Liver (tissue), 9 donors: ENCODE results near the gene SCUBE1. TPM values are rescaled to one million over a fixed set of nuclear protein-coding genes. Genes with fewer than 3 reads are reported as not detected.

Source experiments
- DNase-seq: peaks from one replicate; pipeline ENCODE4 v3.0.0-alpha.2; 2017; ENCODE audit warnings: low spot score
- H3K27ac ChIP-seq, 2 donors: one replicate each; pipeline ENCODE4 v1.7.0; 2013; ENCODE audit warnings: inconsistent platforms in 2 of 2, low read length in 2 of 2, control low read depth in 1 of 2, low read depth in 1 of 2, mild to moderate bottlenecking in 1 of 2
- H3K27me3 ChIP-seq, 4 donors: one replicate each; pipeline versions ENCODE4 v1.6.1 to v1.7.0; 2013; ENCODE audit warnings: low read length in 3 of 4, inconsistent platforms in 1 of 4, mild to moderate bottlenecking in 1 of 4, moderate library complexity in 1 of 4; ENCODE audit not compliant: control insufficient read depth in 4 of 4, insufficient read depth in 4 of 4
- H3K36me3 ChIP-seq, 4 donors: one replicate each; pipeline versions ENCODE4 v1.6.1 to v1.7.0; 2013; ENCODE audit warnings: low read length in 3 of 4, mild to moderate bottlenecking in 3 of 4, low read depth in 1 of 4, moderate library complexity in 1 of 4; ENCODE audit not compliant: control insufficient read depth in 4 of 4, insufficient read depth in 3 of 4
- H3K4me1 ChIP-seq, 4 donors: one replicate each; pipeline versions ENCODE4 v1.6.1 to v1.7.0; 2013; ENCODE audit warnings: low read length in 3 of 4, mild to moderate bottlenecking in 3 of 4, moderate library complexity in 1 of 4; ENCODE audit not compliant: control insufficient read depth in 4 of 4, insufficient read depth in 4 of 4
- H3K4me3 ChIP-seq, 3 donors: one replicate each; pipeline versions ENCODE4 v1.6.1 to v1.7.0; 2013; ENCODE audit warnings: low read length in 3 of 3, control low read depth in 1 of 3, low read depth in 1 of 3, mild to moderate bottlenecking in 1 of 3
- H3K9ac ChIP-seq, 2 donors: one replicate each; pipeline ENCODE4 v1.7.0; 2013; ENCODE audit warnings: low read length in 2 of 2, mild to moderate bottlenecking in 2 of 2, moderate library complexity in 2 of 2, control low read depth in 1 of 2, low read depth in 1 of 2
- H3K9me3 ChIP-seq, 4 donors: one replicate each; pipeline versions ENCODE4 v1.6.1 to v1.7.0; 2013; ENCODE audit warnings: low read length in 3 of 4; ENCODE audit not compliant: control insufficient read depth in 4 of 4
- ATF3 ChIP-seq: IDR thresholded peaks from 2 replicates; pipeline ENCODE4 v1.6.1; 2016; ENCODE audit warnings: antibody characterized with exemption
- CTCF ChIP-seq: fragments of 150-350 bp; IDR thresholded peaks from 2 replicates; pipeline ENCODE4 v1.5.1; 2017; ENCODE audit warnings: improper control_type of control experiment, low read depth, low read length; ENCODE audit not compliant: missing input control
- EGR1 ChIP-seq, 2 donors: IDR thresholded peaks; 2 replicates each; pipeline ENCODE4 v1.6.1; 2016 to 2018; ENCODE audit warnings: antibody characterized with exemption in 2 of 2, low read depth in 2 of 2
- FOXA2 ChIP-seq: IDR thresholded peaks from 2 replicates; pipeline ENCODE4 v1.6.1; 2016; ENCODE audit warnings: antibody characterized with exemption
- HNF4A ChIP-seq, 2 donors: conservative IDR thresholded peaks; 2 replicates each; pipeline ENCODE4 v1.6.1; 2016; ENCODE audit warnings: antibody characterized with exemption in 2 of 2, mild to moderate bottlenecking in 2 of 2
- MAX ChIP-seq: IDR thresholded peaks from 2 replicates; pipeline ENCODE4 v1.6.1; 2016; ENCODE audit warnings: antibody characterized with exemption
- NR2F2 ChIP-seq: IDR thresholded peaks from 2 replicates; pipeline ENCODE4 v1.6.1; 2016; ENCODE audit warnings: antibody characterized with exemption
- RAD21 ChIP-seq, 2 donors: IDR thresholded peaks; 2 replicates each; pipeline ENCODE4 v1.6.1; 2016; ENCODE audit warnings: antibody characterized with exemption in 2 of 2, mild to moderate bottlenecking in 2 of 2
- REST ChIP-seq: IDR thresholded peaks from 2 replicates; pipeline ENCODE4 v1.6.1; 2016; ENCODE audit warnings: antibody characterized with exemption, mild to moderate bottlenecking
- RXRA ChIP-seq, 2 donors: IDR thresholded peaks; 2 replicates each; pipeline ENCODE4 v1.6.1; 2017 to 2018; ENCODE audit warnings: antibody characterized with exemption in 2 of 2, mild to moderate bottlenecking in 1 of 2
- SP1 ChIP-seq: IDR thresholded peaks from 2 replicates; pipeline ENCODE4 v1.6.1; 2018; ENCODE audit warnings: antibody characterized with exemption, mild to moderate bottlenecking
- YY1 ChIP-seq: IDR thresholded peaks from 2 replicates; pipeline ENCODE4 v1.6.1; 2016; ENCODE audit warnings: antibody characterized with exemption, mild to moderate bottlenecking
- WGBS: extraction: QIAGEN DNeasy Blood & Tissue Kit; methylation state at CpG from one replicate; pipeline ENCODE4 v1.1.7; 2013; 5-methylcytosine and 5-hydroxymethylcytosine counted together
- polyA plus RNA-seq, 2 donors: library from polyadenylated mRNA; stranded (reverse) in 1 of 2; unstranded in 1 of 2; fragments of 200-250 nt in 1 of 2; fragments of >200 nt in 1 of 2; fragmentation: Nextera tagmentation in 1 of 2; extraction: Ambion mirVana in 1 of 2; gene quantifications; one replicate each; pipeline versions ENCODE4 v1.2.1 to v1.2.3, GENCODE V29; 2013 to 2015
- total RNA-seq, 2 donors: library from RNA; depleted of rRNA; stranded (reverse); fragments of >200 nt; gene quantifications; one replicate each; pipeline ENCODE4 v1.2.3, GENCODE V29; 2014
- donor health status: healthy.
- donor health status: healthy.
- donor health status: healthy.
- donor health status: healthy.
- donor health status: healthy.

SCUBE1 gene
- total and polyA plus RNA-seq, 4 donors, result 0.07 to 0.46 (median 0.08) TPM; not detected in 1

GRCh38 chr22:43314611-43315010, 28.6 kb downstream of the SCUBE1 start:
- TF ChIP-seq EGR1 (IDR thresholded peaks at IDR 0.05; ENCODE audit: low read depth in 2 of 2) (no peak), HNF4A (conservative IDR thresholded peaks at IDR 0.05) (no peak)
- Histone ChIP-seq H3K27me3 (no peaks in the 10 kb centered on the region), H3K36me3 (no peaks in the 10 kb centered on the region), H3K4me3 (no peak overlapping the region), H3K4me1 (no peaks in the 10 kb centered on the region), H3K27ac (no peak overlapping the region), H3K9me3 (no peaks in the 10 kb centered on the region), H3K9ac (no peak overlapping the region)
- DNase-seq, result no peak
- 77% methylated on average over 5 of the region's 5 CpGs for WGBS

- TF ChIP-seq SP1 (no peak), YY1 (no peak), RXRA (IDR thresholded peaks at IDR 0.05) (no peak), REST (no peak), ATF3 (no peak), CTCF (no peak), NR2F2 (no peak), MAX (no peak), RAD21 (IDR thresholded peaks at IDR 0.05) (no peak), FOXA2 (no peak), EGR1 (IDR thresholded peaks at IDR 0.05; ENCODE audit: low read depth in 2 of 2) (no peak)
- H3K27ac ChIP-seq, result no peak overlapping the region
Measured at GRCh38 chr22:43313890-43314474, 29.2 kb downstream of the SCUBE1 start.

More at GRCh38 chr22:43313890-43314474, 29.2 kb downstream of the SCUBE1 start:
- Histone ChIP-seq H3K9me3 (no peaks in the 10 kb centered on the region), H3K9ac (no peak overlapping the region), H3K4me1 (no peaks in the 10 kb centered on the region), H3K4me3 (no peak overlapping the region), H3K27me3 (no peaks in the 10 kb centered on the region), H3K36me3 (no peaks in the 10 kb centered on the region)
- no peak for DNase-seq
- WGBS, result 87% methylated on average over 7 of the region's 7 CpGs
